ENCODE measurements around the gene TGFB2.

The TGFB2 gene

DNA sequence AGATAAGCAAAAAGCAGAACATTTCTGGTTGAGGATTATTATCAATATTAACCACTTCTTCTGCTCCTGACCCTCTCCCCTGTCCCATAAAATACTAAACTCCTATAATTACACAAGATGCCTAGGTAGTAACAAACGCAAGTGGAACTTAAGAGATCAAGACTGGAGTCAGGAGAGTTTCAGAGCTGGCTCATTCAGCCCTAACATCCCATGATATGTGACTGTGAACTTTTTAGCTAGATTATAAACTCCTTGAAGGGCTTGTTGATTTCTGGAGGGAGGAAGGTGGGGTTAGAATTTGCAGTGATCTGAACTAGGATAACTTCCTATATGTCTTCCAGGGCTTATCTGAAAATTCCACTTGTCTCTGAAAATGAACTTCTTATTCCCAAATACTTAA lies 130.6 kb downstream of the TGFB2 start:
- peaks cover 6% of the 10 kb centered on the region for H3K4me1 ChIP-seq (ENCODE audit: control insufficient read depth, insufficient read depth, low read length)
- H3K9ac ChIP-seq (ENCODE audit: low read length) = no peak overlapping the region
- no peak overlapping the region for H3K4me3 ChIP-seq (ENCODE audit: low read length)
- no peaks in the 10 kb centered on the region for H3K27me3 ChIP-seq (ENCODE audit: control insufficient read depth, insufficient read depth, low read length)
- no peaks in the 10 kb centered on the region for H3K36me3 ChIP-seq (ENCODE audit: control insufficient read depth, insufficient read depth, low read length)
- H3K9me3 ChIP-seq (ENCODE audit: control insufficient read depth, low read length) = no peaks in the 10 kb centered on the region

DNA sequence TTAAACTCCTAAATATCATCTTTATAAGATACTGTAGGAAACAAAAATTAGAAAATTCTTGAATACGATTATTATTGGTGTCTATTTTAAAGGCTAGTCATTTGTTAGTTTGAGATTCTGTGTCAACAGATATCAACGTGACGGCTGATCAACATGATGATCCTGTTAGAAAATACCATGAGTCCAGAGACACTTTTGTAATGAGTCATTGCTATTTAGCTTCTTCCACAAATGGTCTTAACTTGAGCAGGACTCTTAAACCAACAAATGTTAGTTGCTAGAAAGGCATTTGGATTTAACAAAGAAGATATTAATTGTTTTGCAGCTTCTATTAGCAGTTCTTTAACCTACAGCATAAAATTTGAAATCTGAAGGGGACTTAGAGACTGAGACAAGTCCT lies 131.2 kb downstream of the TGFB2 start:
- Histone ChIP-seq H3K9me3 (ENCODE audit: control insufficient read depth, low read length) (no peaks in the 10 kb centered on the region), H3K4me1 (ENCODE audit: control insufficient read depth, insufficient read depth, low read length) (peaks cover 6% of the 10 kb centered on the region), H3K27me3 (ENCODE audit: control insufficient read depth, insufficient read depth, low read length) (no peaks in the 10 kb centered on the region), H3K36me3 (ENCODE audit: control insufficient read depth, insufficient read depth, low read length) (no peaks in the 10 kb centered on the region), H3K4me3 (ENCODE audit: low read length) (no peak overlapping the region), H3K9ac (ENCODE audit: low read length) (no peak overlapping the region)

DNA sequence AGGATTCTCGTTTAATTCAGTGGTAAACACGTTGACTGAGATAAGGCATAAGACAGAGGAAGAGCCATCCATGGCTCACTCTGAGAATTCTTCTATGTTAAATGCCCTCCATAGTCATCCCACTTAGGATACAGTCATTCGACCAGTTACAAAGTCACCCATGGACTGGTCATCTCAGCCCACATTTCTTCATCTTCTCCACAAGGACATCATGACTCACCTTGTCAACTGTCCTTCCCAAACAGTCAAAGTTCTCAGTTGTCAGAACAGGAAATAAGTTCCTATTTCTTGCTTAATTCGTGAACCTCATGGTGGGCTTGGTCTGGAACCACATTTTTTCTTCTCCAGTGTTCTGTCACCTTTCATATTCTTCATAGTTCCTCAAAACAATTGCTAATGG lies 133.2 kb downstream of the TGFB2 start:
- no peaks in the 10 kb centered on the region for H3K9me3 ChIP-seq (ENCODE audit: control insufficient read depth, low read length)
- peaks cover 6% of the 10 kb centered on the region for H3K4me1 ChIP-seq (ENCODE audit: control insufficient read depth, insufficient read depth, low read length)
- H3K4me3 ChIP-seq (ENCODE audit: low read length) = no peak overlapping the region
- H3K9ac ChIP-seq (ENCODE audit: low read length) = no peak overlapping the region
- H3K36me3 ChIP-seq (ENCODE audit: control insufficient read depth, insufficient read depth, low read length) = no peaks in the 10 kb centered on the region
- H3K27me3 ChIP-seq (ENCODE audit: control insufficient read depth, insufficient read depth, low read length) = no peaks in the 10 kb centered on the region

DNA sequence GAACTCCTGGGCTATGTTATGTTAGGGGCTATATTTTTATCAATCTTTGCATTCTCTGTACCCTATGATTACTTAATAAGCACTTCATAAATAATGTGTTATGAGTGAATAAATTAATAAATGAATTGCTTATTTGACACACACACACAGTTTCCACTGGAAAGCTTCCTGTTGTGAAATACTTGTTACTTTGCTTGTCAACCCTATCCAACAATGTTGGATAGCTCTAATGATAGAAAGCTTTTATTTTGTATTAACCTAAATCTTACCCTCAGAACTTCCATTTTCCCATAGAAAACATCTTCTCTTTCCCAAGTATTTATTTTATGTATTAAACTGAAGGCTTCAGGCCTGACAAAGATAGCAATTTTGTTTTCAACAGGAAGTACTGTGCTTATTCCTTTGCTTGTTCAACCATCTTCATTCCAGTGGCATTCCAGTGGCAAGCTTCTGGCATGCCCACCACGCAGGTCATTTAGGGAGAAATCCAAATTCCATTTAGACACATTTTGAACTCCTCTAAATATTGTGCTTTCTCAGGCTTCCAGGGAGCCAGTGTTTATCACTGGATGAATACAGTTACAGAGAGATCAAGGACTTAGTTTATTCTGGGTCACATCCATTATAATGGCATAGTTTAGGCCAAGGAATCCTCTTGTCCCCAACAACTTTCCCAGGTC lies 134.4 kb downstream of the TGFB2 start:
- peaks cover 6% of the 10 kb centered on the region for H3K4me1 ChIP-seq (ENCODE audit: control insufficient read depth, insufficient read depth, low read length)
- H3K9ac ChIP-seq (ENCODE audit: low read length) = no peak overlapping the region
- no peaks in the 10 kb centered on the region for H3K27me3 ChIP-seq (ENCODE audit: control insufficient read depth, insufficient read depth, low read length)
- no peaks in the 10 kb centered on the region for H3K9me3 ChIP-seq (ENCODE audit: control insufficient read depth, low read length)
- H3K36me3 ChIP-seq (ENCODE audit: control insufficient read depth, insufficient read depth, low read length) = no peaks in the 10 kb centered on the region
- H3K4me3 ChIP-seq (ENCODE audit: low read length) = no peak overlapping the region

DNA sequence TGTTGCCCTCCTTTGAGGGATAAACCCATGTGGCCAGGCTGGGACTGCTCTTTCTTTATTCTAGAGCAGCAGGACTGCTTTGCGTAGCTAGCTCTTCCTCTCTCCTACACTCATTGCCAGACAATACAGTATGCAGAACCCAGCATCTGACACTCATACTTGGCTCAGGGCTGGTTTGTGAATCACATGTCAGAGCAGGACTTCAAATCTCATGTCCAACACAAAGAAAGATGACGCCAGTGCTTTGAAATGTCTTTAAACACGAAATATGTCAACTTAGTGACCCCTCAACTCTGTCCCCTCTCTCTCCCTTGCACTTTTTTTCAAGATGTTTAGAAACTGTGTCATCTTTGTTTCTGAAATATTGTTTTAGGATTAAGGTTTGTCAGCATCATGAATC lies 135.0 kb downstream of the TGFB2 start:
- Histone ChIP-seq H3K9ac (ENCODE audit: low read length) (no peak overlapping the region), H3K9me3 (ENCODE audit: control insufficient read depth, low read length) (no peaks in the 10 kb centered on the region), H3K4me1 (ENCODE audit: control insufficient read depth, insufficient read depth, low read length) (peaks cover 6% of the 10 kb centered on the region), H3K27me3 (ENCODE audit: control insufficient read depth, insufficient read depth, low read length) (no peaks in the 10 kb centered on the region), H3K4me3 (ENCODE audit: low read length) (no peak overlapping the region), H3K36me3 (ENCODE audit: control insufficient read depth, insufficient read depth, low read length) (no peaks in the 10 kb centered on the region)

DNA sequence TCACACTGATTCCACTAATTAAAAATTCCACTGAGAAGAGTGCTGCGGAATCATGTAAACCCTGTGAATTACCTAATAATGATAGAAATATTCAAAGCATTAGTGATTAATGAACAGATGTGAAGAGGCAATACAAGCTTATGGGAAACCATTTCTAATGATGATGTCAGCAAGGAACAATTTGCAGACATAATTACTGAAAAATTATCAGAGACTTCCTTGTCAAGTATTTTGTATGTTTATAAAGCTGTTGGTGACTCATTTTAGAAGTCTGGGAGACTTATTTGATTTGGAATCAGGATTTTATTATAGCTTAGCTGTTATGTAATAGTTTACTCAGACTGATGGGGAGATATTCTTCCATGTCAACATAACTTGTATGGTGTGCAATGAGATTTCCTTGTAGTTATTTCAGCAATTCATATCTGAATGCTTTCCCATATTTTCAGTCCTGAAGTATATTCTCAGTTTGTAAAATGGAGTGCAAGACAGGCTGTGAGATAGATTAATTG lies 135.5 kb downstream of the TGFB2 start:
- Histone ChIP-seq H3K9ac (ENCODE audit: low read length) (no peak overlapping the region), H3K4me3 (ENCODE audit: low read length) (no peak overlapping the region), H3K4me1 (ENCODE audit: control insufficient read depth, insufficient read depth, low read length) (peaks cover 6% of the 10 kb centered on the region), H3K36me3 (ENCODE audit: control insufficient read depth, insufficient read depth, low read length) (no peaks in the 10 kb centered on the region), H3K9me3 (ENCODE audit: control insufficient read depth, low read length) (no peaks in the 10 kb centered on the region), H3K27me3 (ENCODE audit: control insufficient read depth, insufficient read depth, low read length) (no peaks in the 10 kb centered on the region)

DNA sequence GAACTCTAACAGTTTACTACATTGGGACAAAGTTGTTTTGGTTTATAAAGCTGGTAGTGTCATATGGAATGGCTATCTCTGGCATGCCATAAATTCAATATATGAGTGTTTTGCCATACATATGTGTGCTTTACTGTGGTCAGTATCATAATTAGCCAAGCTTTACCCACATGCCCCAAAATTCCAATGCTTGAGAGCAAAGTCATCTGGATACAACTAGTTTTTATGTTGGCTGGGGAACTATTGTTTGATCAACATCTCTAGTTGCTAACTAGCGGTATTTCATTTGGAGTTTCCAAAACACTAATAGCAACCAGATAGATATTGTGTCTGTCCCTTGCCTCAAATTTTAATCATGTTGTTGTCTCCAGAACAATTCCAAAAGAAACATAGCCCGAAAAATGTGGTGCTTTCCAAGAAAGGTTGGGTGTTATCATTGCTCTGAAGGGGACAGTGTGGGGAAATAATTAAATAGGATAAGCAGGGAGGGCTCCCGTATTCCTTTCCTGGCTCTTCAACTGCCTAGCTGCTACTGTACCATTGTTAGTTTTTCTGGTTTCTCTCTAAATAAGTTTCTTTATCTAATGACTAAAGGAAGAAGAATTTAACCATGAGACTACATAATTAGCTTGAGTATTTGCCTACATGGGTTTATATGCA lies 136.1 kb downstream of the TGFB2 start:
- no peaks in the 10 kb centered on the region for H3K9me3 ChIP-seq (ENCODE audit: control insufficient read depth, low read length)
- H3K36me3 ChIP-seq (ENCODE audit: control insufficient read depth, insufficient read depth, low read length) = no peaks in the 10 kb centered on the region
- H3K9ac ChIP-seq (ENCODE audit: low read length) = no peak overlapping the region
- H3K4me1 ChIP-seq (ENCODE audit: control insufficient read depth, insufficient read depth, low read length) = peaks cover 6% of the 10 kb centered on the region
- H3K4me3 ChIP-seq (ENCODE audit: low read length) = no peak overlapping the region
- no peaks in the 10 kb centered on the region for H3K27me3 ChIP-seq (ENCODE audit: control insufficient read depth, insufficient read depth, low read length)

DNA sequence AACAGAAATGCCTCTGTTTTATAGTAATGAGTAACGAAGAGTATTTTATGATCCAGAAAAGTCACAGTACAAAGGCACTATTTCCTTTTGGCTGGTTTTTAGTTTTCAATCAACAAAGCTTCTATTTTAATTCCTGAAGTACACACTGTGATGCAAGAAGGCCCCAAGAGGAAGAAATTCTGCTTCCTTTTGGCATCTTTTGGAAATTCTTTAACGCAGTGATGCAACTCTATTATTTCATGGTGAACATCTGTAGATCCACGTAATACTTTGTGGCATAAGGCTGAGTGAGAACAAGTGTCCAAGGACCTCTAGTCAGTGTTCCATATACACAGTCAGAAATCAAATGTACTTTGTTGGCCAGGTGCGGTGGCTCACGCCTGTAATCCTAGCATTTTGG lies 137.5 kb downstream of the TGFB2 start:
- H3K9ac ChIP-seq (ENCODE audit: low read length) = no peak overlapping the region
- H3K36me3 ChIP-seq (ENCODE audit: control insufficient read depth, insufficient read depth, low read length) = no peaks in the 10 kb centered on the region
- H3K9me3 ChIP-seq (ENCODE audit: control insufficient read depth, low read length) = no peaks in the 10 kb centered on the region
- no peaks in the 10 kb centered on the region for H3K27me3 ChIP-seq (ENCODE audit: control insufficient read depth, insufficient read depth, low read length)
- H3K4me3 ChIP-seq (ENCODE audit: low read length) = no peak overlapping the region
- H3K4me1 ChIP-seq (ENCODE audit: control insufficient read depth, insufficient read depth, low read length) = peaks cover 6% of the 10 kb centered on the region

DNA sequence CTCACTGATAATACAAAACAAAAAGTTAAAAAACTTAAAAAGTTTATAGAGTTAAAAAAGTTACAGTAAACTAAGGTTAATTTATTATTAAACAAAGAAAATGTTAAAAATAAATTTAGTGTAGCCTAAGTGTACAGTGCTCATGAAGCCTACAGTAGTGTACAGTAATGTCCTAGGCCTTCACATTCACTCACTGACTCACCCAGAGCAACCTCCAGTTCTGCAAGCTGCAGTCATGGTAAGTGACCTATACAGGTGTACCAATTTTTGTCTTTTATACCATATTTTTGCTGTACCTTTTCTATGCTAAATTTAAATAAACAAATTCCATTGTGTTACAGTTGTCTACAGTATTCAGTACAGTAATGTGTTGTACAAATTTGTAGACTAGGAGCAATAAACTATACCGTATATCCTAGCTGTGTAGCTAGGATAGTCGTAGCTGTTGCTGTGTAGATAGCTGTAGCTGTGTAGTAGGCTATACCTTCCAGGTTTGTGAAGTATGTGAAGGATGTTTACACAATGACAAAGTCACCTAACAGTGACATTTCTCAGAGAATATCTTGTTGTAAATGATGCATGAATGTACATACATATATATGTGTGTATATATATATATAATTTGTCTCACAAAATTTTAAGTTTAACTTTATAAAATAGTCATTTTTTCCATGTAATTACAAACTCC lies 140.2 kb downstream of the TGFB2 start:
- Histone ChIP-seq H3K9me3 (ENCODE audit: control insufficient read depth, low read length) (no peaks in the 10 kb centered on the region), H3K36me3 (ENCODE audit: control insufficient read depth, insufficient read depth, low read length) (no peaks in the 10 kb centered on the region), H3K4me3 (ENCODE audit: low read length) (no peak overlapping the region), H3K4me1 (ENCODE audit: control insufficient read depth, insufficient read depth, low read length) (peaks cover 2% of the 10 kb centered on the region), H3K9ac (ENCODE audit: low read length) (no peak overlapping the region), H3K27me3 (ENCODE audit: control insufficient read depth, insufficient read depth, low read length) (no peaks in the 10 kb centered on the region)

DNA sequence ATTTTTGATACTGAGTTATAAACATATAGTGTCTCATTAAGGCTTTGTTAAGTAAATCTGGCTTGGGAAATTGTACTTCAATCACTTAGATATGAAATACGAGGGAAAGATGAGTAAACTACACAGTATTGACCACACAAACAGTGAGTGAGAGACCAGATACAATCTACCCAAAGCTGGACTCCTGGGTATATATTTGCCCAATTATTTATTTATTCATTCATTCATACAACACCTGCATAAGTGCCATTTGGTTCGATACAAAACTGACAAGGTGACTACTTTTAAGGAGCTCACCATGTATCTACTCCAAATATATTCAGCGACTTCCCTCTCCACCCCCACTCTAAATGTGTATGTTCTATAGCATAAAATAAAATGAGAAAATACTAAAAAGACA lies 143.4 kb downstream of the TGFB2 start:
- no peak overlapping the region for H3K4me3 ChIP-seq (ENCODE audit: low read length)
- no peak overlapping the region for H3K9ac ChIP-seq (ENCODE audit: low read length)
- no peaks in the 10 kb centered on the region for H3K36me3 ChIP-seq (ENCODE audit: control insufficient read depth, insufficient read depth, low read length)
- no peaks in the 10 kb centered on the region for H3K9me3 ChIP-seq (ENCODE audit: control insufficient read depth, low read length)
- H3K4me1 ChIP-seq (ENCODE audit: control insufficient read depth, insufficient read depth, low read length) = no peaks in the 10 kb centered on the region
- no peaks in the 10 kb centered on the region for H3K27me3 ChIP-seq (ENCODE audit: control insufficient read depth, insufficient read depth, low read length)

DNA sequence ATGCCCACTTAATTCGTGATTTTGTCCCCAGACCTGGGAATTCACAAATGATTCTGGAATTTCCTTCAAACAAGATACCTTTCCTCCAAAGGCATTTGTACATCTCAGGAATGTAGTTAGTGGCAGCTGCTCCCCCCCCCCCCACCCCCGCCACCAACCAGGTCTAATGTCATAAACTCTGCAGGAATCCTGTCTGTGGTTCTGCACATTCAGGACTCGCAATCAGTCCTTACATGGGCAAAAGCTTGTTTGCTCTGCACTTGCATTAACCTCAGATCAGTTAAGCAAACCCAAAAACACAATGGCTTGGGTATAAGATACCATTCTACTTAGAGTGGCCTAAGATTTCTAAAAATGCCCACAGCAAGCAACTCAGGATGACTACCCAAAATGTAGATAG lies 143.8 kb downstream of the TGFB2 start:
- no peak overlapping the region for H3K4me3 ChIP-seq (ENCODE audit: low read length)
- no peaks in the 10 kb centered on the region for H3K27me3 ChIP-seq (ENCODE audit: control insufficient read depth, insufficient read depth, low read length)
- no peaks in the 10 kb centered on the region for H3K36me3 ChIP-seq (ENCODE audit: control insufficient read depth, insufficient read depth, low read length)
- no peaks in the 10 kb centered on the region for H3K9me3 ChIP-seq (ENCODE audit: control insufficient read depth, low read length)
- no peaks in the 10 kb centered on the region for H3K4me1 ChIP-seq (ENCODE audit: control insufficient read depth, insufficient read depth, low read length)
- no peak overlapping the region for H3K9ac ChIP-seq (ENCODE audit: low read length)

DNA sequence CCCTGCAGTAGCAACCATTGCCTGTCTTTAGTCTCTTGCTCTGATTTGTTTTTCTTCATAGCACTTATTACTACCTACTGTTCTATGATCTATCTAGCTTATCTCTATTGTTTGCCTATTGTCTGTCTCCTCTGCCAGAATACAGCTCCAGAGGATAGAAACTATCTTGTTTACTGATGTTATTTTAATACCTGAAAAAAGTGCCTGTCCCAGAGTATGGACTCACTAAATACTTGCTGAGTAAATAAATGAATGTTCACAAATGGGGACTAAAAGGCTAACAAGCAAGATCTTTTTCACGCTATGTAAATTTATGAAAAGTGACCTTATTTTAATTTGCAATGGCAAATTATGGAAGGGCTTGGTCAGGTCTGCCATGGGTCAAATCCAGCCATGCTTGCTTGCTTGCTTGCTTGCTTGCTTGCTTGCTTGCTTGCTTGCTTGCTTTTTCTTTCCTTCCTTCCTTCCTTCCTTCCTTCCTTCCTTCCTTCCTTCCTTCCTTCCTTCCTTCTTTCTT lies 145.3 kb downstream of the TGFB2 start:
- H3K9me3 ChIP-seq (ENCODE audit: control insufficient read depth, low read length) = no peaks in the 10 kb centered on the region
- H3K27me3 ChIP-seq (ENCODE audit: control insufficient read depth, insufficient read depth, low read length) = no peaks in the 10 kb centered on the region
- no peak overlapping the region for H3K4me3 ChIP-seq (ENCODE audit: low read length)
- H3K36me3 ChIP-seq (ENCODE audit: control insufficient read depth, insufficient read depth, low read length) = no peaks in the 10 kb centered on the region
- no peak overlapping the region for H3K9ac ChIP-seq (ENCODE audit: low read length)
- no peaks in the 10 kb centered on the region for H3K4me1 ChIP-seq (ENCODE audit: control insufficient read depth, insufficient read depth, low read length)

Measured in mucosa of stomach (tissue), 1 donor.